HepG2 (cell line): ENCODE results near the gene SLC4A11. TPM values are rescaled to one million over a fixed set of nuclear protein-coding genes. Genes with fewer than 3 reads are reported as not detected.

Source experiments
- DZIP1 ChIP-seq: sonication (generic); formaldehyde crosslinking; IDR thresholded peaks from 2 replicates; pipeline ENCODE4 v1.5.0; 2020; ENCODE audit warnings: mild to moderate bottlenecking, missing genetic modification reagents
- MXI1 ChIP-seq: IDR thresholded peaks from 3 replicates; pipeline ENCODE4 v1.6.1; 2012; ENCODE audit warnings: low read depth, low read length, inconsistent platforms, borderline replicate concordance
- NONO ChIP-seq, 2 experiments: fragments of 450-650 bp in 1 of 2; sonication (generic) in 1 of 2; formaldehyde crosslinking in 1 of 2; IDR thresholded peaks in 1 of 2; conservative IDR thresholded peaks in 1 of 2; 2 replicates each; pipeline versions ENCODE4 v1.6.1 to v1.8.0; 2017 to 2022; ENCODE audit warnings: mild to moderate bottlenecking in 1 of 2, missing genetic modification reagents in 1 of 2, moderate library complexity in 1 of 2
- POLR2G ChIP-seq: fragments of 200-400 bp; formaldehyde crosslinking; IDR thresholded peaks from 2 replicates; pipeline ENCODE4 v1.6.1; 2018; ENCODE audit warnings: mild to moderate bottlenecking, low read depth, low read length, moderate library complexity
- TRIM24 ChIP-seq: sonication (generic); formaldehyde crosslinking; IDR thresholded peaks from 2 replicates; pipeline ENCODE4 v1.8.0; 2022; ENCODE audit warnings: mild to moderate bottlenecking, missing genetic modification reagents
- ZNF326 ChIP-seq: sonication (generic); formaldehyde crosslinking; IDR thresholded peaks from 2 replicates; pipeline ENCODE4 v1.4.0; 2020; ENCODE audit warnings: missing genetic modification reagents, borderline replicate concordance
- ZNF407 ChIP-seq: sonication (generic); formaldehyde crosslinking; IDR thresholded peaks from one replicate; pipeline ENCODE4 v1.5.1; 2020; ENCODE audit warnings: mild to moderate bottlenecking, missing genetic modification reagents; ENCODE audit errors: not compliant biosample characterization
- ZNF510 ChIP-seq: sonication (generic); formaldehyde crosslinking; IDR thresholded peaks from 2 replicates; pipeline ENCODE4 v1.4.0; 2020; ENCODE audit warnings: low read depth, mild to moderate bottlenecking, missing genetic modification reagents
- ZNF558 ChIP-seq: sonication (generic); formaldehyde crosslinking; IDR thresholded peaks from 2 replicates; pipeline ENCODE4 v1.9.0; 2022; ENCODE audit warnings: mild to moderate bottlenecking, missing genetic modification reagents, borderline replicate concordance
- ZNF580 ChIP-seq: IDR thresholded peaks from 2 replicates; pipeline ENCODE4 v1.6.1; 2016; ENCODE audit warnings: low read depth, borderline replicate concordance
- ZNF605 ChIP-seq: sonication (generic); formaldehyde crosslinking; IDR thresholded peaks from 2 replicates; pipeline ENCODE4 v1.8.0; 2022; ENCODE audit warnings: mild to moderate bottlenecking, missing genetic modification reagents
- ZSCAN29 ChIP-seq: sonication (generic); formaldehyde crosslinking; conservative IDR thresholded peaks from 2 replicates; pipeline ENCODE4 v1.4.0; 2020; ENCODE audit warnings: mild to moderate bottlenecking, missing genetic modification reagents
- polyA plus RNA-seq, 8 experiments: library from polyadenylated mRNA; depleted of rRNA in 3 of 8; stranded (reverse) in 7 of 8; unstranded in 1 of 8; fragments of >200 nt; fragmentation: Illumina TruSeq in 4 of 8; extraction: Trizol in 4 of 8; gene quantifications; 2 replicates each; pipeline versions ENCODE4 v1.2.1 to v1.2.3, GENCODE V29; 2011 to 2016; ENCODE audit warnings: low read depth in 4 of 8, missing spikeins in 1 of 8, mixed read lengths in 1 of 8; ENCODE audit not compliant: insufficient read depth in 1 of 8
- total RNA-seq, 5 experiments: library from RNA; depleted of rRNA; stranded (reverse); fragments of >200 nt; fragmentation: Illumina TruSeq; extraction: Trizol; gene quantifications; 2 replicates each; pipeline ENCODE4 v1.2.3, GENCODE V29; 2016; ENCODE audit warnings: low read depth in 1 of 5

SLC4A11 gene
- total and polyA plus RNA-seq, 2 of the 13 experiments (the other 11 are each of a cell fraction or from before 2014, with no cell fraction given) = 3.9 to 27.0 TPM

- TF ChIP-seq DZIP1 (CRISPR knock-in tag) (no peak), ZNF407 (CRISPR knock-in tag) (no peak), MXI1 (0 out of 3 replicates have a peak, but pooled peaks have one; percentile 24), ZNF326 (CRISPR knock-in tag) (no peak; the same call in 1 of the 2 replicates), TRIM24 (CRISPR knock-in tag) (no peak), ZNF558 (CRISPR knock-in tag) (no peak), NONO (IDR thresholded peaks at IDR 0.05) (no peak), NONO (CRISPR knock-in tag; conservative IDR thresholded peaks at IDR 0.05) (peak; percentile 84), ZSCAN29 (CRISPR knock-in tag) (peak; percentile 17; the same call in 1 of the 2 replicates), ZNF580 (CRISPR knock-in tag) (0 out of 2 replicates have a peak, but pooled peaks have one; percentile 24), ZNF605 (CRISPR knock-in tag) (peak; percentile 86; the same call in 1 of the 2 replicates), POLR2G (peak; percentile 23; the same call in 1 of the 2 replicates), ZNF510 (CRISPR knock-in tag) (peak; percentile 2; the same call in 1 of the 2 replicates)
Observed at GRCh38 chr20:3203315-3204123, 35.5 kb downstream of the SLC4A11 start (continued).
